ENCODE results near the gene STBD1.
"Not testable (repeated sequence)": the region's sequence is repeated elsewhere in the genome, so short reads cannot be mapped to it uniquely, and the experiment has no call there.

GRCh38 chr4:76281594-76281993 lies 24.9 kb upstream of the STBD1 start:
- TF ChIP-seq POLR2AphosphoS5 (IDR thresholded peaks at IDR 0.05; ENCODE audit: low read depth); CTCF (conservative IDR thresholded peaks at IDR 0.05; ENCODE audit: low read depth in 2 of 2); EZH2phosphoT487 (IDR thresholded peaks at IDR 0.05; ENCODE audit: unreplicated experiment); EZH2 (IDR thresholded peaks at IDR 0.05; ENCODE audit: low read depth, unreplicated experiment): not testable (repeated sequence)

Data from GM23338 (cell line).